ENCODE measurements around the gene MORN4.
"Not testable (repeated sequence)": the region's sequence is repeated elsewhere in the genome, so short reads cannot be mapped to it uniquely, and the experiment has no call there.

The MORN4 gene

GRCh38 chr10:97597778-97598177 is 35.5 kb downstream of the MORN4 start:
- DNase-seq (ENCODE audit: low spot score) = no peak

- no peak for DNase-seq (ENCODE audit: low spot score)
These were observed 36.9 kb downstream of the MORN4 start for GRCh38 chr10:97596101-97597082.

- DNase-seq (ENCODE audit: low spot score) = no peak
These were observed 39.9 kb downstream of the MORN4 start for GRCh38 chr10:97593421-97593820.

GRCh38 chr10:97590748-97591495 is 42.4 kb downstream of the MORN4 start:
- no peak for DNase-seq (ENCODE audit: low spot score)

GRCh38 chr10:97590082-97590747 is 43.1 kb downstream of the MORN4 start:
- DNase-seq (ENCODE audit: low spot score) = no peak

GRCh38 chr10:97589479-97589878 is 43.8 kb downstream of the MORN4 start, which contains the start of gene C10orf62:
TSS of gene C10orf62 (plus strand) at chr10:97589721. CDS start at chr10:97589898, 177 bp downstream.
- DNase-seq (ENCODE audit: low spot score) = no peak

- no peak for DNase-seq (ENCODE audit: low spot score)
These were observed 46.1 kb downstream of the MORN4 start for GRCh38 chr10:97587183-97587582.

- no peak for DNase-seq (ENCODE audit: low spot score)
These were observed 47.9 kb downstream of the MORN4 start for GRCh38 chr10:97585439-97585811.

- no peak for DNase-seq (ENCODE audit: low spot score)
These were observed 48.4 kb downstream of the MORN4 start for GRCh38 chr10:97584798-97585438.

- peak; percentile 56 for DNase-seq (ENCODE audit: low spot score)
These were observed 49.1 kb downstream of the MORN4 start, which contains the start of gene HOGA1 for GRCh38 chr10:97584060-97584797. TSS of gene HOGA1 (plus strand) at chr10:97584389. CDS start at chr10:97584704, 315 bp downstream.

GRCh38 chr10:97583476-97583875 is 49.8 kb downstream of the MORN4 start:
- DNase-seq (ENCODE audit: low spot score) = no peak

- no peak for DNase-seq (ENCODE audit: low spot score)
These were observed 51.1 kb downstream of the MORN4 start for GRCh38 chr10:97582169-97582568.

- DNase-seq (ENCODE audit: low spot score) = no peak
These were observed 52.6 kb downstream of the MORN4 start for GRCh38 chr10:97580421-97581367.

- DNase-seq (ENCODE audit: low spot score) = no peak
These were observed 55.0 kb downstream of the MORN4 start for GRCh38 chr10:97578171-97578844.

- no peak for DNase-seq (ENCODE audit: low spot score)
These were observed 55.6 kb downstream of the MORN4 start for GRCh38 chr10:97577701-97578100.

- DNase-seq (ENCODE audit: low spot score) = not testable (repeated sequence)
These were observed 56.8 kb downstream of the MORN4 start for GRCh38 chr10:97576487-97576886.

- no peak for DNase-seq (ENCODE audit: low spot score)
These were observed 58.1 kb downstream of the MORN4 start for GRCh38 chr10:97575127-97575668.

GRCh38 chr10:97574374-97575126 is 58.8 kb downstream of the MORN4 start:
- no peak for DNase-seq (ENCODE audit: low spot score)

Measured in HuH-7.5 (cell line).